Glomerular visceral epithelial cell (primary cell): ENCODE measurements around the gene IL4R.

Experiments used
- DNase-seq: peaks from one replicate; pipeline ENCODE4 v3.0.0-alpha.2; 2016; ENCODE audit errors: extremely low spot score

Gene IL4R

DNA sequence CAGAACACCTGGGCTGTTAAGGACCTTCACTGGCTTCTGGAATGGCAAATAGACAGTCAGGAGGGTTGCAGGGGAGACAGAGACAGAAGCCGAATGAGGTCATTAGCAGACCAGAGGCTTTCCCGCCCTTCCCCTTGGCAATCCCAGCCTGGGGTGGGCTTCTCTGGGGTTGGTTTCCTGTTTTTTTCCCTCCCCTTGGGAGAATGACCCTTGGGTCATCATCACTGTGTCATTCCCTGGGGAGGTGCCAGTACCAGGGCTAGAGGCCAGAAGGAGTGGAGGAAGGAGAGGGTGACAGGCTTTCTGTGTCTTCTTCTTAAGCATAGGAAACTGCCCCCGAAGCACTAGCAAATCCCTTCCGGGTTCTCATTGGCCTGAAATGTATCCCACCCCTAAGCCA lies 45.3 kb downstream of the IL4R start:
- DNase-seq: no peak

- no peak for DNase-seq
Observed at GRCh38 chr16:27359615-27360014, 45.8 kb downstream of the IL4R start.

- no peak for DNase-seq
Observed at GRCh38 chr16:27361987-27362386, 48.2 kb downstream of the IL4R start.

- no peak for DNase-seq
Observed at GRCh38 chr16:27362570-27363245, 48.9 kb downstream of the IL4R start.

DNA sequence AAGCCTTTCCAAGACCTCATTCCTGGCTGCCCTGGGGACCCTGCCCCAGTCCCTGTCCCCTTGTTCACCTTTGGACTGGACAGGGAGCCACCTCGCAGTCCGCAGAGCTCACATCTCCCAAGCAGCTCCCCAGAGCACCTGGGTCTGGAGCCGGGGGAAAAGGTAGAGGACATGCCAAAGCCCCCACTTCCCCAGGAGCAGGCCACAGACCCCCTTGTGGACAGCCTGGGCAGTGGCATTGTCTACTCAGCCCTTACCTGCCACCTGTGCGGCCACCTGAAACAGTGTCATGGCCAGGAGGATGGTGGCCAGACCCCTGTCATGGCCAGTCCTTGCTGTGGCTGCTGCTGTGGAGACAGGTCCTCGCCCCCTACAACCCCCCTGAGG lies 49.5 kb downstream of the IL4R start:
- no peak for DNase-seq

DNA sequence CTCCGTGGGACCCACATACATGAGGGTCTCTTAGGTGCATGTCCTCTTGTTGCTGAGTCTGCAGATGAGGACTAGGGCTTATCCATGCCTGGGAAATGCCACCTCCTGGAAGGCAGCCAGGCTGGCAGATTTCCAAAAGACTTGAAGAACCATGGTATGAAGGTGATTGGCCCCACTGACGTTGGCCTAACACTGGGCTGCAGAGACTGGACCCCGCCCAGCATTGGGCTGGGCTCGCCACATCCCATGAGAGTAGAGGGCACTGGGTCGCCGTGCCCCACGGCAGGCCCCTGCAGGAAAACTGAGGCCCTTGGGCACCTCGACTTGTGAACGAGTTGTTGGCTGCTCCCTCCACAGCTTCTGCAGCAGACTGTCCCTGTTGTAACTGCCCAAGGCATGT lies 50.0 kb downstream of the IL4R start:
- DNase-seq: peak; percentile 4

DNA sequence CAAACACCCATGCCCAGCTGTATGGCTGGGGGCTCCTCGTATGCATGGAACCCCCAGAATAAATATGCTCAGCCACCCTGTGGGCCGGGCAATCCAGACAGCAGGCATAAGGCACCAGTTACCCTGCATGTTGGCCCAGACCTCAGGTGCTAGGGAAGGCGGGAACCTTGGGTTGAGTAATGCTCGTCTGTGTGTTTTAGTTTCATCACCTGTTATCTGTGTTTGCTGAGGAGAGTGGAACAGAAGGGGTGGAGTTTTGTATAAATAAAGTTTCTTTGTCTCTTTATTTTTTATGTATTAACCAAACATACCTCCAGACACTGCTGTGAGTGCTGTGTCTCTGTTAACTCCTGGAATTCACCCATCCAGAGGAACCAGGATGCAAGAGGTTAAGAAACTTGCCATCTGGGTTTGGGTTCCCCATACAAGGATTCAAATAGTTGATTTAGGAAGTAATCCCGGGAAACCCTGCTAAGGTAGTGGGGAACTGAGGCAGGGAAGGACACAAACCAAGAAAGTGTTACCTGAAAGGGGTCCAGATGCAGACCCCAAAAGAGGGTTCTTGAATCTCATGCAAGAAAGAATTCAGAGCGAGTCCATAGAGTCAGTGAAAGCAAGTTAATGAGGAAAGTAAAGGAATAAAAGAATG lies 50.8 kb downstream of the IL4R start:
- no peak for DNase-seq

GRCh38 chr16:27365142-27366089 lies 51.6 kb downstream of the IL4R start:
- DNase-seq: peak; percentile 42

DNA sequence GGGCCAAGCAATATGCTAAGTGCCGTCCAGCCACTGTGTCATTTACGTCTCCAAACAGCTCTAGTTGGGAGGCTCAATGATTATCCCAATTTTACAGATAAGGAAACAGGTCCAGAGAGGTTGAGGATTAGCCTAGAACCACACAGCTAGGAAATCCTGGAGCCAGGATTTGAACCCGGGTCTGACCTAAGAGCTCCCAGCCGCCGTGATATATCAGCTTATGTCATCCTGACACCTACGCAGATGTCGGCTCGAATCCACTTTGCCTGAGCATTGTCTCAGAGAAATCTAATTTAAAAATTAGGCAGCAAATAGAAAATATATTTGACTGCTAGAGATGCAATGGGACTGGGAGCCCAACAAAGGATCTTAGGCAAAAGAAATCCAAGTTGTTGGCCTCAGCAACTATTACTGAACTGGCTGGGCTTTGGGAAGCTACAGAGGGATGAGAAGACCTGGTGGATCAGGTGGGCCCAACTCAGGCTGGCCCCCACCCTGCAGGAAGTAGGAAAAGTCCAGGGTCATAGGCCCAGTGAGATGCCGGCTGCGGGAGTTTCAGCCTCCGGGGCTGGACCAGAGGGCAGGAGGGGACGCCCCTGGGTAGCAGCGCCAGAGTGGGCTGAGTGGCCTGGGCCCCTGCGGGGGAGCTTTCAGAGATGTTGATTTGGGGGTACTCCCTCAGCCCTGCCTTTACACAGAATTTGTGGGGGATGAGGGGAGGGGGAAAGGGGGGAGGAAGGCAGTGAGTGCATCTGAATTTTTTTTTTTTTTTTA lies 53.1 kb downstream of the IL4R start:
- no peak for DNase-seq

GRCh38 chr16:27367461-27368357 lies 53.9 kb downstream of the IL4R start:
- peak; percentile 53 for DNase-seq

DNA sequence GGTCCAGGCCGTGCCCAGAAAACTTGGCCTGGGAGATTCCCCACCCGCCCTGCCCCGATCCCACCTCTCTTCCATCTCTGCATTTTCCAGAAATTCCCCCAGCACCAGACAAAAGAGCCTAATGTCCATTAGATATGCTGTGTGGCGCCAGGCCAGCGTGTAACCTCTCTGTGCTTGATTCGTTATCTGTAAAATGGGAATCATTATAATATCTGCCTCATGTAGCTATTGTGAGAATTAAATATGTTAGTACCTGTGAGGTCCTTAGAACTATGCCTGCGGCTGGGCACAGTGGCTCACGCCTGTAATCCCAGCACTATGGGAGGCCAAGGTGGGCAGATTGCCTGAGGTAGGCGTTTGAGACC lies 54.6 kb downstream of the IL4R start:
- DNase-seq: no peak

- peak; percentile 9 for DNase-seq
Observed at GRCh38 chr16:27369806-27370205, 56.0 kb downstream of the IL4R start.

DNA sequence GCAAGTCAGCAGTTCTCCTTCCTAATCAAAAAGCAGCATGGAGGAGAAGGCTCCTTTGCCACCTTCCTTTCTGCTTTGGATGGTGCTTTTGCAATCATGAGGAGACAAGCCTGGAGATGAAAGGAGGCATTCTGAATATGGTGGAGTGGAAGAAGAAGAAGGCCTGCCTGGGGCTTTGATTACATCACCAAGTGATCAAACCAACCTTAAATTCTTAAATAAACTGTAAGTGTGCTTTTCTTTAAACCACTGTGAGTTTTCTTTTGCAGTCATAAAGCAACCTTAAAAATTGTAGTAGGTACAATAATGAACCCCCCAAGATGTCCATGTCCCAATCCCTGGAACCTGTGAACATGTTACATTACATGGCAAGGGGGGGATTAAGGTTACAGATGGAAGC lies 56.5 kb downstream of the IL4R start:
- DNase-seq: no peak

GRCh38 chr16:27373312-27373711 lies 59.5 kb downstream of the IL4R start:
- no peak for DNase-seq

- no peak for DNase-seq
Observed at GRCh38 chr16:27374221-27374803, 60.5 kb downstream of the IL4R start.

DNA sequence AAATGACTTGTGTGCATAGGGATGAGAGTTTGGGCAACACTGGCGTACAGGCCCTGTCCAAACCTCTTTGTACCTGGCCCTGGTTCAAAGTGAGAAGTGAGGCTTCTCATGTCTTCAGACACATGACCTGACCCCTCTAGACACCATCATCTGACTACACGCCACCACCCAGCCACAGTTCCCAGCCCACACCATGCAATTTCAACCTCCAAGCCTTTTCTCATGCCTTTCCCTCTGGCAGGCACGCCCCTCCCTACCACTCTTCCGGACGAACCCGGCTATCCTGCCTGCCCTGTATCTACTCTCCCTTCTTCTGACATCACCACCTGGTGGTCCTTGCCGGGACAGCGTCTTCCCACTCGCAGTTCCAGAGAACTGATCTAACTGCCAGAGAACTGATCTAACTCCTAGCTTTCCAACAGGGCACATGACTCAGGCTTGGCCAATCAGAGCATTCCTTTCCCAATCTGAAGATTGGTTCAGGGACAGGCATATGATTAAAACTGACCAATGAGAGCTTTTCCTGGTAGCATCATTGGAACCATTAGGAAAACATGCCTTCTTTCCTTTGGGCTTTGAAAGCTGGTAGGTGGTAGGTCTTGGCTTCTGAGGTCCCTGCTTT lies 61.1 kb downstream of the IL4R start:
- DNase-seq: peak; percentile 77

DNA sequence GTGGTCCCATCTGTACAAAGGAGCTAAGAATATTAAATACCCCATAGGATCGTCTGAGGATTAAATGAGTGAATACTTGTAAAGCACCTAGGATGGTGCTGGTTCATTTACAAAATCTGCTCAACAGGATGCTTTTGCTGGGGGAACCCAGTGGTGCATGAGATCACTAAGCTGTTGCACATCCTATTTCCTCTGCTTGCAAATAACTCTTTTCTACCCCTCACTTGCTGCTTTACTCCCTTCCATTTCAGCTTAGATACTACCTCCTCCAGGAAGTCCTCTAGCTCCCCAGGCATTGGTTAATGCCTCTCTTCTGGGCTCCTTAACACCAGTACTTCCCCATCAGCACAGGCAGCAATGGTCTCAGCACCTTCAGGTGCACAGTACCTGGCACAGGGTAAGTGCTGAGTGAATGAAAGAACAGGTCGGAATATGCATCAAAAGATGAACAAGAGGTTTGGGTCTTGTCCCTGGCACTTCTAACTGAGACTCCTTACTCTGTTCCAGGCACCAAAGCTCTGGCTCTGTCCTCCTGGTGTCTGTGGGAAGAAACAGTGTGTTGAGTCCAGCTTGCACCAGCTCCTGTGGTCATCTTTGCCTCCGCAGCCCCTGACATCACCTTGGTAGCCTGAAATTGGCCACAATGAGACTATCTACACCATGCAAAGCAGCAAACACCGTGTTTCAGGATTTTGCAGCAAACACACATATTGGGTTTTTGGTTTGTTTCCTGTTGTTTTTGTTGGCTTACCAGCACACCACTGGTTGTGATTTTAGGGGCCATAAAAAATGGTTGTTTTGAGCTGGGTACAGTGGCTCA lies 64.1 kb downstream of the IL4R start:
- no peak for DNase-seq

DNA sequence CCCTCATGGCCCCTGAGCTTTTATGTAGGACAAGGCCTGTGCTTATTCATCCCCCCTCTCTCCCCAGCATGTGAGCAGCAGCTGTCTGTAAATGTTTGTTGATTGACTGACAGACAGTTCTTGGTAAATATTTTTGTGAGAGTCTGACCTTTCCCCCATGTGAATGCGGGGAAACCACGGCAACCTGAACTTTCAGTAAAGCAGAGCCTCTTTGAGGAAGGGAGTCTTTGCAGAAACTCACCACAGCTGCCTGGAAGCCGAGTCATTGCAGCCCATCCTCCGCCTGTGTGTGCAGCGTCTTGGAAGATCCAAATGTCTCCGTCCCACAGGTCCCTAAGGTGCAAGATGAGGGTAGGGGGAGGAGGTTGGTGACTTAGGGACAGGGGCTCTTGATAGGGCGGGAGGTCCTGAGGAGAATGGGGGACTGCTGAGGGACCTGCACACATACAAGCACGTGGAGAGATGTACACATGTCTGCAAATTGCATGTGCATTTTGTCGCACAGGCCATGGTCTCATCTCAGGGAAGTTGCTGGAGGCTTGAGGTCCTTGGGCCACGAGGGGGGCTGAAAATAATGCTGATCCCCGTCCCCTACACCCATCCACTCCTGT lies 65.2 kb downstream of the IL4R start:
- DNase-seq: no peak

- DNase-seq: no peak
Observed at GRCh38 chr16:27379919-27380318, 66.1 kb downstream of the IL4R start.
